Measurements from ENCODE around the gene ANKS3. TPM values are rescaled to one million over a fixed set of nuclear protein-coding genes. Genes with fewer than 3 reads are reported as not detected.

The ANKS3 gene
- total and polyA plus RNA-seq, 3 donors from 2014 or later: 18.6 to 40.6 (median 40.4) TPM

GRCh38 chr16:4661661-4662060, 72.4 kb downstream of the ANKS3 start:
- no peaks in the 10 kb centered on the region for H3K27me3 ChIP-seq
- TF ChIP-seq CTCF (IDR thresholded peaks at IDR 0.05) (no peak), POLR2A (IDR thresholded peaks at IDR 0.05) (no peak)
- H3K36me3 ChIP-seq (ENCODE audit: low read depth, missing control alignments): no peaks in the 10 kb centered on the region
- no peak overlapping the region for H3K27ac ChIP-seq
- WGBS, 2 donors: 78 to 94% methylated on average over 6 to 11 of the region's 11 CpGs
- peaks cover 12% of the 10 kb centered on the region for H3K4me1 ChIP-seq
- H3K9me3 ChIP-seq: no peaks in the 10 kb centered on the region
- no peak overlapping the region for H3K4me3 ChIP-seq
- DNase-seq: no peak
- intact Hi-C loops (cut with DNase I; ENCODE audit: low total_unique reads): no loop called here

GRCh38 chr16:4660454-4661007, 73.5 kb downstream of the ANKS3 start:
- 48 to 58% methylated on average over 14 of the region's 18 CpGs for WGBS, 2 donors
- H3K27ac ChIP-seq: no peak overlapping the region
- H3K27me3 ChIP-seq: no peaks in the 10 kb centered on the region
- intact Hi-C loops (cut with DNase I; ENCODE audit: low total_unique reads): no loop called here
- H3K9me3 ChIP-seq: no peaks in the 10 kb centered on the region
- no peak overlapping the region for H3K4me3 ChIP-seq
- H3K4me1 ChIP-seq: peaks cover 12% of the 10 kb centered on the region
- no peak for TF ChIP-seq CTCF (IDR thresholded peaks at IDR 0.05)
- TF ChIP-seq POLR2A (IDR thresholded peaks at IDR 0.05): no peak
- H3K36me3 ChIP-seq (ENCODE audit: low read depth, missing control alignments): no peaks in the 10 kb centered on the region
- DNase-seq: peak; percentile 83

- intact Hi-C loops (cut with DNase I; ENCODE audit: low total_unique reads): no loop called here
- WGBS, 2 donors: 79 to 90% methylated on average over 16 to 29 of the region's 29 CpGs
- H3K27me3 ChIP-seq: no peaks in the 10 kb centered on the region
- TF ChIP-seq CTCF (IDR thresholded peaks at IDR 0.05) (no peak), POLR2A (IDR thresholded peaks at IDR 0.05) (no peak)
- DNase-seq: no peak
- peaks cover 13% of the 10 kb centered on the region for H3K4me1 ChIP-seq
- H3K36me3 ChIP-seq (ENCODE audit: low read depth, missing control alignments): no peaks in the 10 kb centered on the region
- H3K9me3 ChIP-seq: no peaks in the 10 kb centered on the region
- H3K27ac ChIP-seq: no peak overlapping the region
- no peak overlapping the region for H3K4me3 ChIP-seq
Observed at GRCh38 chr16:4659363-4660353, 74.4 kb downstream of the ANKS3 start.

GRCh38 chr16:4656695-4657686, 77.1 kb downstream of the ANKS3 start:
- no peak overlapping the region for H3K27ac ChIP-seq
- no peaks in the 10 kb centered on the region for H3K36me3 ChIP-seq (ENCODE audit: low read depth, missing control alignments)
- no peak for DNase-seq
- H3K4me3 ChIP-seq: no peak overlapping the region
- intact Hi-C loops (cut with DNase I; ENCODE audit: low total_unique reads): no loop called here
- H3K4me1 ChIP-seq: peaks cover 21% of the 10 kb centered on the region
- H3K9me3 ChIP-seq: no peaks in the 10 kb centered on the region
- no peak for TF ChIP-seq POLR2A (IDR thresholded peaks at IDR 0.05)
- no peak for TF ChIP-seq CTCF (IDR thresholded peaks at IDR 0.05)
- H3K27me3 ChIP-seq: no peaks in the 10 kb centered on the region
- WGBS, 2 donors: 93 to 95% methylated on average over 8 to 25 of the region's 25 CpGs
